Amniotic stem cell (primary cell): ENCODE data around the gene CDC25A.

Experiments used
- DNase-seq: peaks from one replicate; lab custom pipeline; 2025; lab: John Stamatoyannopoulos, UW

Gene CDC25A

DNA sequence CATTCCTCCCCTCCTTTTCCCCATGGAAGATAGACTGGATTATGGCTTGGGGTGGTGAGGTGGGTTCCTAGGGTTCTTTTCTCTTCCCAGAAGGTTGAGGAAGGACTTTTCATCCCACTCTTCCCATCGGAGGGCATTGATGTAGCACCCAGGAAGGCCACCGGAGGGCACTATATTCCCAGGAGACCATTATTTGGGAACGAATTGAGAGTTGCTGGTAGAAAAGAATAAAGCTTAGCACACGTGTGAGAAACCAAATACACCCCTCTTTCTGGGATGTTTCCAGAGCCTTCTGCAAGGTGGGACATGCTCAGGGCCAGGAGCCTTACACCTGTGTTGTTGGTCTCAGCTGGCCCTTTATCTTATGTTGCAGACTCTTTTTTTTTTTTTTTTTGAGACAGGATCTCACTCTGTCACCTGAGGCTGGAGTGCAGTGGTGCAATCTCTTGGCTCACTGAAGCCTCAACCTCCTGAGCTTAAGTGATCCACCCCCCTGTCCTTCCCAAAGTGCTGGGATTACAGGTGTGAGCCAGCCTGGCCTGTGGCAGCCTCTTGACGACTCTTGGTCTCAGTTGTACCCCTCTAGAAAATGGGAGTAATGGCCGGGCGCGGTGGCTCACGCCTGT lies 6.3 kb upstream of the CDC25A start:
- DNase-seq, result peak; percentile 40

- no peak for DNase-seq
Observed at GRCh38 chr3:48190911-48191310, 2.7 kb upstream of the CDC25A start.

DNA sequence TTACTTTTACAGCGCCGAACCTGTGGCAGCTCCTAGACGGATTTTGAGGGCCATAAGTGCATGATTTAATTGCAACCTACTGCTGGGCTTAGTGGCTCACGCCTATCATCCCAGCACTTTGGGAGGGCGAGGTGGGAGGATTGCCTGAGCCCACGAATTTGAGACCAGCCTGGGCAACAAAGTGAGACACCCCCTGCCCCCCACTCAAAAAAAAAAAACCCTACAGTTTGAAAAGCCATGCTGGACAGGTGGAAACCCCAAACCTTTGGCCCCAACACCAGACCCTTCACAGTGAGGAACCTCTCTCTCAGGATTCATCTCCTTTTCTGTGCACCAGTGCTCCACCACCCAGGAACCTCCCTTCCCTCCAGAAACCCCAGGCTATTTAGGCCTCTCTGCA lies 1.1 kb upstream of the CDC25A start:
- no peak for DNase-seq

DNA sequence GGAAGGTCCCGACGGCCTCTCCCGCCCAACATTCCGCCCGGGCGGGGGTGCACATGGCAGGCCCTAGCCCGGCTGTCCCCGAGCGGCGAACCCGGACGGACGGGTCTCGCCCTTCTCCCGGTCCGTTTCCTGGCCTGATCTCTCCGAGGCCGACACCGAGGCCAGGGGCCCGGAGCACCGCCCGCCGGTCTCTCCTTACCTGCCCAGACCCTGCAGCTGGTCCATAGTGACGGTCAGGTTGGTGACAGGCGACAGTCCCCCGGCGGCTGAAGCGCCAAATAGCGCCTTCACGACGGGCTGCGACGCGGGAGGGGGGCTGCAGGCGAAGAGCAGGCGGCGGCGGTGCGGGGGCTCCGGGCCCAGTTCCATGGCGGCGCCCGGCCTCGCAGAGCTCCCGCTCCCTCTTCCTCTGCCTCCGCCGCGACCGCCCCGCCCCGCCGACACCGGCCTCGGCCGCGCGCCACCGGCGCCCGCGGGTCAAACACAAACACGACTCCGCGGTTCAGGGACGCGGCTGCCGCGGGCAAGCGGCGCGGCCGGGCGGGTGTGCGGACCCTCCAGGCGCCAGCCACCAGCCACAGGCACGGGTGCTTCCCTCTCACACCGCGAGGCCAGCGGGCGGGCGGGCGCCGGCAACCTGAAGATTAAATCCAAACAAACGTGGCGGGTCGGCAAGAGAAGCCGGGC lies 495 bp downstream of the CDC25A start:
- no peak for DNase-seq

GRCh38 chr3:48187301-48187578 lies 977 bp downstream of the CDC25A start:
- DNase-seq, result no peak

- no peak for DNase-seq
Observed at GRCh38 chr3:48186631-48187300, 1.5 kb downstream of the CDC25A start.

DNA sequence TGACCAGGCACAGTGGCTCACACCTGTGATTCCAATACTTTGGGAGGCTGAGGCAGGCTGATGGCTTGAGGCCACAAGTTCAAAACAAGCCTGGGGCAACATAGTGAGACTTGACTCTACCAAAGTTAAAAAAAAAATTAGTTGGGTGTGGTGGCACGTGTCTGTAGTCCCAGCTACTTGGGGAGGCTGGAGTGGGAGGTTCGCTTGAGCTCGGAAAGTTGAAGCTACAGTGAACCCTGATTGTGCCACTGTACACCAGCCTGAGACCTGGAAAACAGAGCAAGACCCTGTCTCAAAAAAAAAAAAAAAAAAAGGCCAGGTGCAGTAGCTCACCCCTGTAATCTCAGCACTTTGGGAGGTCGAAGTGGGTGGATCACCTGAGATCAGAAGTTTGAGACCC lies 3.1 kb downstream of the CDC25A start:
- no peak for DNase-seq

- no peak for DNase-seq
Observed at GRCh38 chr3:48184299-48184698, 3.9 kb downstream of the CDC25A start.

DNA sequence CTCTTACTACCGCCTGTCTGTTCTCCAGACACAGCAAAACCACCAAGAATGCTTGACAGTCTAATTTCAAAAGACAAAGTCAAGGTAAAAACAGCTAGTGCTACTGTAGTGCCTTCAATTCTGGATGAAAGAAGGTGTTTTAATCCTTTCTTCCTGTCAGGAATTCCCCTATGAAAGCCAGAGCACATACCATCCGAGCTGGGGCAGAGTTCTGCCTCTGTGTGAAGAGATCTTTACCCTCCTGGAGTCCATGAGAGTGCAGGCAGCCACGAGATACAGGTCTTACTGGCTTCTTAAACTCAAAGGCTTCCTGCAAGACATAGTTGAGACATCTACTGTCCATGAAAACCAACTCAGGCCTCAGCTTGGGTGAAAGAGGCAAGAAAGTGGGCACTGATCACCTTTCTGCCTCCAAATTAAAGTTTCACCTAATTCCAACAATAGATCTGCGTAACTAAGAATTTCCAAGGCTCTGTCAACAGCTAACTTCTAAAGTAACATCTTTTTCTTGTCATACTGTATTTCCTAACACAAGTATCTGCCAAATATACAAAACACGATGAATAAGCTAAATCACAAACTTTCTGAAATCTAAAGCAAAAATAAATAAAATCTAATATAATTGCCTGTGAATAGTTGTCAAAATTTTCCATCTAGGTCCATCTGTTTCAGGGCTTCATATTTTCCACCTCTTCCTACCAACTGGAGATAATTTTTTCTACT lies 7.5 kb downstream of the CDC25A start:
- DNase-seq, result no peak

DNA sequence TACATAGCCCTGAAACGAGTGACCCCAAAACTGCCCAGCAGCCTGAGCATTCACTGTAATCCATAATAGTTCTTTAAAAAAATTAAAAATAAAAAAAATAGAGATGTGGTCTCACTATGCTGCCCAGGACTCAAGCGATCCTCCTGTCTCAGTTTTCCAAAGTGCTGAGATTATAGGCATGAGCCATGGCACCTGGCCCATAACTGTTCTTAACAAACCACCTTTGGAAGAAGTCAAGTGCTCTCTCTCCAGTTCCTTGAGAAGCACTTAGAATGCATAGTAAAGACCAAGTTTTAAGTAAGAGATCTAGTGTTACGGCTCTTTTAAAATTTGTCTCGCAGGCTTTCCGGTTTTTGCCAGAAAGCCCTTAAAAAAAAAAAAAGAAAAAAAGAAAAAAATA lies 8.2 kb downstream of the CDC25A start:
- DNase-seq, result no peak

- no peak for DNase-seq
Observed at GRCh38 chr3:48178072-48178471, 10.1 kb downstream of the CDC25A start.

DNA sequence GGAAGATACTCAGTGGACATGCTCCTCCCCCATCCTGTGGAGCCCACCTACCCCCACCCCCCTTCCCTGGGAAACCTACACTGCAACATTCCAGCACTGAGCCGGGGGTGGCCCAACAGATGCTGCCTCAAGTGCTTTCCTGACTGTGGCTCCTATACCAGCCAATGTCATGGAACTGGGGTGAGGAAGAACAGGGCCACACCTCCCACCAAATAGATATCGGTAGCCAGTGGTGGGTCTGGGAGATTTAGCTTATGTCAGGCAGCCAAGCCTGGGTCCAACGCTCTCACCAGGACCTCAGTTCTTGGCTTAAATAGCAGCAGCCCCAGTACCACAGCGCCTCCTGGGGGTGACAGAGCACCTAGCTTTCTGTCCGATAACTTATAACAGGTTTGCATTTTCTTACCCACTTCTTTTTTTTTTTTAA lies 30.3 kb downstream of the CDC25A start:
- no peak for DNase-seq

- DNase-seq, result no peak
Observed at GRCh38 chr3:48157202-48157840, 30.9 kb downstream of the CDC25A start.

- DNase-seq, result no peak
Observed at GRCh38 chr3:48156163-48156562, 32.1 kb downstream of the CDC25A start.

DNA sequence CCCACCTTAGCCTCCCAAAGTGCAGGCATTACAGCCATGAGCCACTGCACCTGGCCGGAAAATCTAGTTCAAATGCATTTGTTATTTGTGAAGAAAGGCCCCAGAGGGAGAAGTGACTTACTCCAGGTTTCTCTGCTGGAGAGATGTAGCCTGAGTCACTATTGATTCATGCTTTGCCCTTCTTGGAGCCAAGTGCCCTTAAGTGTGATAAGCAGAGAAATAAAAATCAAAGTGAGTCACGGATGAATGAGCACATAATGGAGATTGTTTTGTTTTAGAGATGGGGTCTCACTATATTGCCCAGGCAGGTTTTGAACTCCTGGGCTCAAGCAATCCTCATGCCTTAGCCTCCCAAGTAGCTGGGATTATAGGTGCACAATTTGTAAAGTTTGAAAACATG lies 33.1 kb downstream of the CDC25A start:
- no peak for DNase-seq

GRCh38 chr3:48151807-48152427 lies 36.3 kb downstream of the CDC25A start:
- DNase-seq, result no peak

- DNase-seq, result peak; percentile 71
Observed at GRCh38 chr3:48151058-48151806, 37.0 kb downstream of the CDC25A start.

GRCh38 chr3:48143992-48144391 lies 44.2 kb downstream of the CDC25A start:
- no peak for DNase-seq

DNA sequence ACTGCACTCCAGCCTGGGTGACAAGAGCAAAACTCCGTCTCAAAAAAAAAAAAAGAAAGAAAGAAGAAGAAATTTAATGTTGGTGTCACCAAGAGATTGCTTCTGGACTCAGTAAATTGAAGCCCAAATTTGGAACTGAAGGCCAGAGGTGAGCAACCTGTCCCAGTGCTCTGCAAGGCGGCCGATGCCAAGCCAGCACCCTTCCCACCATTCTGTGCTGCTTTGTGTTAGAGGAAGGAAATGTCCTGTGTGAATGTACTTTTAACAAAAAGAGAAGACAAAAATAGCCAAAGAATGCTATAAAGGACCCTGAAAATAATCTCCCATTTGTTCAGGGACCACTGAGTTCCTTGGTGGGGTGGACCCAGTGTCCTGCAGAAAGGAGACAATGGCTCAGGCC lies 44.6 kb downstream of the CDC25A start:
- no peak for DNase-seq

GRCh38 chr3:48142316-48142870 lies 45.8 kb downstream of the CDC25A start:
- no peak for DNase-seq

- no peak for DNase-seq
Observed at GRCh38 chr3:48141604-48142137, 46.5 kb downstream of the CDC25A start.
